ENCODE results near the gene TGM4. TPM values are rescaled to one million over a fixed set of nuclear protein-coding genes. Genes with fewer than 3 reads are reported as not detected.

TGM4 gene
- total RNA-seq, result under 0.01 TPM in 2 replicates

- Histone ChIP-seq H3K27me3 (ENCODE audit: control insufficient read depth, insufficient read depth, low read length) (no peaks in the 10 kb centered on the region), H3K36me3 (ENCODE audit: control insufficient read depth, insufficient read depth, low read length) (no peaks in the 10 kb centered on the region), H3K4me3 (ENCODE audit: low read depth, low read length) (no peak within 1 kb of the TSS)
- DNase-seq (ENCODE audit: low read depth) (no peak), FAIRE-seq (no peak)
- TF ChIP-seq CTCF (IDR thresholded peaks at IDR 0.05; ENCODE audit: insufficient read depth, low read length, severe bottlenecking), result no peak
Observed at GRCh38 chr3:44874308-44874707, at the start of gene TGM4. Gene TGM4, plus strand, starts transcription at chr3:44874608. Its CDS starts 71 bp downstream, at chr3:44874679.

- Histone ChIP-seq H3K36me3 (ENCODE audit: control insufficient read depth, insufficient read depth, low read length) (peaks cover 1% of the 10 kb centered on the region), H3K4me3 (ENCODE audit: low read depth, low read length) (no peak overlapping the region), H3K27me3 (ENCODE audit: control insufficient read depth, insufficient read depth, low read length) (no peaks in the 10 kb centered on the region)
- no peak for TF ChIP-seq CTCF (IDR thresholded peaks at IDR 0.05; ENCODE audit: insufficient read depth, low read length, severe bottlenecking)
- FAIRE-seq, result no peak
- DNase-seq (ENCODE audit: low read depth), result peak; percentile 88
Observed at GRCh38 chr3:44825264-44825925, 49.0 kb upstream of the TGM4 start.

- Histone ChIP-seq H3K4me3 (ENCODE audit: low read depth, low read length) (no peak overlapping the region), H3K36me3 (ENCODE audit: control insufficient read depth, insufficient read depth, low read length) (peaks cover 1% of the 10 kb centered on the region), H3K27me3 (ENCODE audit: control insufficient read depth, insufficient read depth, low read length) (no peaks in the 10 kb centered on the region)
- no peak for TF ChIP-seq CTCF (IDR thresholded peaks at IDR 0.05; ENCODE audit: insufficient read depth, low read length, severe bottlenecking)
- no peak for DNase-seq (ENCODE audit: low read depth)
- no peak for FAIRE-seq
Observed at GRCh38 chr3:44827196-44827595, 47.2 kb upstream of the TGM4 start.

GRCh38 chr3:44831232-44831631, 43.2 kb upstream of the TGM4 start:
- DNase-seq (ENCODE audit: low read depth) (no peak), FAIRE-seq (no peak)
- H3K36me3 ChIP-seq (ENCODE audit: control insufficient read depth, insufficient read depth, low read length), result no peaks in the 10 kb centered on the region
- no peak for TF ChIP-seq CTCF (IDR thresholded peaks at IDR 0.05; ENCODE audit: insufficient read depth, low read length, severe bottlenecking)
- H3K4me3 ChIP-seq (ENCODE audit: low read depth, low read length), result no peak overlapping the region
- no peaks in the 10 kb centered on the region for H3K27me3 ChIP-seq (ENCODE audit: control insufficient read depth, insufficient read depth, low read length)

- H3K36me3 ChIP-seq (ENCODE audit: control insufficient read depth, insufficient read depth, low read length), result no peaks in the 10 kb centered on the region
Observed at GRCh38 chr3:44832032-44832431, 42.4 kb upstream of the TGM4 start.

More at GRCh38 chr3:44832032-44832431, 42.4 kb upstream of the TGM4 start:
- no peak for FAIRE-seq
- no peak for DNase-seq (ENCODE audit: low read depth)
- no peak for TF ChIP-seq CTCF (IDR thresholded peaks at IDR 0.05; ENCODE audit: insufficient read depth, low read length, severe bottlenecking)
- Histone ChIP-seq H3K4me3 (ENCODE audit: low read depth, low read length) (no peak overlapping the region), H3K27me3 (ENCODE audit: control insufficient read depth, insufficient read depth, low read length) (no peaks in the 10 kb centered on the region)

Data from bronchial epithelial cell (primary cell).